ENCODE data around the gene UBE2D2. TPM values are rescaled to one million over a fixed set of nuclear protein-coding genes. Genes with fewer than 3 reads are reported as not detected.

Gene UBE2D2
- total RNA-seq, 6 donors from 2014 or later: 61.8 to 106 (median 86.7) TPM

GRCh38 chr5:139660105-139660922 lies 99.2 kb downstream of the UBE2D2 start:
- DNase-seq (peak in 1 of 2 donors; percentile 90), ATAC-seq (ENCODE audit: low FRiP score in 2 of 2) (peak; percentile 25 to 80)
- Histone ChIP-seq H3K4me3 (peak overlapping the region in 3 of 4 donors; percentile 20 to 39 (median 21)), H3K27me3 (peaks cover 0 to 7% (median 0%) of the 10 kb centered on the region in 4 donors), H3K9me3 (no peaks in the 10 kb centered on the region), H3K4me1 (peaks cover 75 to 91% (median 80%) of the 10 kb centered on the region in 4 donors), H3K27ac (peak overlapping the region; percentile 85 to 95 (median 89)), H3K36me3 (no peaks in the 10 kb centered on the region)
- WGBS, 2 donors: 37 to 100% methylated on average over 1 to 14 of the region's 14 CpGs
- TF ChIP-seq EP300 (IDR thresholded peaks at IDR 0.05) (peak in 1 of 4 donors; percentile 27), POLR2A (IDR thresholded peaks at IDR 0.05) (peak in 2 of 4 donors; percentile 20 to 69), POLR2AphosphoS5 (IDR thresholded peaks at IDR 0.05) (peak; percentile 39 to 77), CTCF (IDR thresholded peaks at IDR 0.05) (no peak)

- peak; percentile 42 to 60 for TF ChIP-seq POLR2AphosphoS5 (IDR thresholded peaks at IDR 0.05)
- no peak for TF ChIP-seq EP300 (IDR thresholded peaks at IDR 0.05)
- peak in 1 of 4 donors; percentile 48 for TF ChIP-seq POLR2A (IDR thresholded peaks at IDR 0.05)
- no peak for TF ChIP-seq CTCF (IDR thresholded peaks at IDR 0.05)
- Histone ChIP-seq H3K27ac (peak overlapping the region; percentile 85 to 95 (median 89)), H3K27me3 (peaks cover 0 to 7% (median 0%) of the 10 kb centered on the region in 4 donors), H3K36me3 (no peaks in the 10 kb centered on the region), H3K4me1 (peaks cover 68 to 86% (median 76%) of the 10 kb centered on the region in 4 donors), H3K4me3 (peak overlapping the region in 3 of 4 donors; percentile 6 to 31 (median 20)), H3K9me3 (no peaks in the 10 kb centered on the region)
- 44 to 49% methylated on average over 13 to 15 of the region's 41 CpGs for WGBS, 2 donors
- peak; percentile 84 to 89 for ATAC-seq (ENCODE audit: low FRiP score in 2 of 2)
- peak; percentile 91 to 93 for DNase-seq
Measured at GRCh38 chr5:139660923-139661814, 100.0 kb downstream of the UBE2D2 start.

- H3K27me3 ChIP-seq: peaks cover 0 to 7% (median 0%) of the 10 kb centered on the region in 4 donors
- peaks cover 63 to 85% (median 73%) of the 10 kb centered on the region in 4 donors for H3K4me1 ChIP-seq
- DNase-seq: no peak
- TF ChIP-seq POLR2AphosphoS5 (IDR thresholded peaks at IDR 0.05) (no peak), CTCF (IDR thresholded peaks at IDR 0.05) (no peak), EP300 (IDR thresholded peaks at IDR 0.05) (no peak), POLR2A (IDR thresholded peaks at IDR 0.05) (no peak)
- H3K27ac ChIP-seq: peak overlapping the region in 3 of 4 donors; percentile 87 to 95 (median 91)
- WGBS, 2 donors: 84 to 91% methylated on average over 3 to 9 of the region's 9 CpGs
- H3K36me3 ChIP-seq: no peaks in the 10 kb centered on the region
- no peaks in the 10 kb centered on the region for H3K9me3 ChIP-seq
- ATAC-seq (ENCODE audit: low FRiP score in 2 of 2): no peak
- H3K4me3 ChIP-seq: no peak overlapping the region
Measured at GRCh38 chr5:139662617-139663016, 101.5 kb downstream of the UBE2D2 start.

- H3K4me1 ChIP-seq: peaks cover 59 to 85% (median 73%) of the 10 kb centered on the region in 4 donors
- 84 to 88% methylated on average over 14 of the region's 14 CpGs for WGBS, 2 donors
- DNase-seq (no peak), ATAC-seq (ENCODE audit: low FRiP score in 2 of 2) (no peak)
- H3K36me3 ChIP-seq: no peaks in the 10 kb centered on the region
- H3K9me3 ChIP-seq: no peaks in the 10 kb centered on the region
- TF ChIP-seq POLR2A (IDR thresholded peaks at IDR 0.05): no peak
- no peak for TF ChIP-seq EP300 (IDR thresholded peaks at IDR 0.05)
- no peak for TF ChIP-seq POLR2AphosphoS5 (IDR thresholded peaks at IDR 0.05)
- TF ChIP-seq CTCF (IDR thresholded peaks at IDR 0.05): no peak
- peak overlapping the region; percentile 30 to 95 (median 64) for H3K27ac ChIP-seq
- H3K4me3 ChIP-seq: no peak overlapping the region
- peaks cover 0 to 7% (median 0%) of the 10 kb centered on the region in 4 donors for H3K27me3 ChIP-seq
Measured at GRCh38 chr5:139663207-139664085, 102.3 kb downstream of the UBE2D2 start.

Data from upper lobe of left lung (tissue), 6 donors.